Measurements from ENCODE around the gene RSAD2. TPM values are rescaled to one million over a fixed set of nuclear protein-coding genes. Genes with fewer than 3 reads are reported as not detected.

Gene RSAD2
- total and polyA plus RNA-seq, 9 of the 15 experiments (the other 6 are each of a cell fraction or from before 2014, with no cell fraction given), result 0.15 to 1.4 (median 0.28) TPM

GRCh38 chr2:6880200-6880733 lies 2.7 kb downstream of the RSAD2 start (continued):
- TF ChIP-seq KDM5B (IDR thresholded peaks at IDR 0.05; ENCODE audit: insufficient replicate concordance, low read depth, low read length) (no peak), FOXA3 (CRISPR knock-in tag; conservative IDR thresholded peaks at IDR 0.05 in 1 of 2, IDR thresholded peaks at IDR 0.05 in 1 of 2) (no peak), ATF1 (CRISPR knock-in tag; IDR thresholded peaks at IDR 0.05) (no peak), ATF1 (tag; IDR thresholded peaks at IDR 0.05) (peak; percentile 33; the same call in 1 of the 2 replicates), BRD9 (IDR thresholded peaks at IDR 0.05; ENCODE audit: low read depth, partially characterized antibody) (peak; percentile 68), ZNF282 (CRISPR knock-in tag; IDR thresholded peaks at IDR 0.05) (no peak), GABPB2 (CRISPR knock-in tag; conservative IDR thresholded peaks at IDR 0.05) (no peak), ZNF830 (CRISPR knock-in tag; IDR thresholded peaks at IDR 0.05) (0 out of 2 replicates have a peak, but pooled peaks have one; percentile 35), CBFA2T3 (IDR thresholded peaks at IDR 0.05) (peak; percentile 97), NR2C1 (IDR thresholded peaks at IDR 0.05) (no peak), NR2C1 (tag; IDR thresholded peaks at IDR 0.05) (no peak), ZC3H8 (IDR thresholded peaks at IDR 0.05) (no peak), BRD4 (IDR thresholded peaks at IDR 0.05) (no peak), TAF7 (tag; IDR thresholded peaks at IDR 0.05) (no peak), MCM5 (IDR thresholded peaks at IDR 0.05; ENCODE audit: low read depth) (no peak), NFATC3 (IDR thresholded peaks at IDR 0.05) (no peak; the same call in 1 of the 2 replicates), DEAF1 (CRISPR knock-in tag; IDR thresholded peaks at IDR 0.05) (no peak), CREB5 (CRISPR knock-in tag; IDR thresholded peaks at IDR 0.05) (no peak), HCFC1 (IDR thresholded peaks at IDR 0.05; ENCODE audit: low read depth, low read length) (no peak), CBX3 (IDR thresholded peaks at IDR 0.05; ENCODE audit: borderline replicate concordance in 1 of 2, low read length in 2 of 2) (peak in 1 of 2 experiments; percentile 73; a peak in 2 of 3 replicates), KLF16 (IDR thresholded peaks at IDR 0.05) (peak; percentile 86), RBM14 (IDR thresholded peaks at IDR 0.05; ENCODE audit: borderline replicate concordance, insufficient read depth, low read depth, low read length) (no peak), XRCC4 (IDR thresholded peaks at IDR 0.05; ENCODE audit: extremely low read depth, insufficient read depth, insufficient read length) (no peak), ZNF263 (CRISPR knock-in tag; IDR thresholded peaks at IDR 0.05; ENCODE audit: borderline replicate concordance) (no peak), DACH1 (IDR thresholded peaks at IDR 0.05; ENCODE audit: partially characterized antibody) (peak; percentile 72), ZEB2 (IDR thresholded peaks at IDR 0.05) (peak; percentile 63), NELFE (IDR thresholded peaks at IDR 0.05; ENCODE audit: insufficient read depth, insufficient read length) (no peak), PCBP2 (IDR thresholded peaks at IDR 0.05; ENCODE audit: low read depth, low read length, poor library complexity, severe bottlenecking) (no peak)
- TF ChIP-seq, protein P1, sequence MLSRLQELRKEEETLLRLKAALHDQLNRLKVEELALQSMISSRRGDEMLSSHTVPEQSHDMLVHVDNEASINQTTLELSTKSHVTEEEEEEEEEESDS (CRISPR knock-in tag; IDR thresholded peaks at IDR 0.05), result no peak
- TF ChIP-seq, protein P2, sequence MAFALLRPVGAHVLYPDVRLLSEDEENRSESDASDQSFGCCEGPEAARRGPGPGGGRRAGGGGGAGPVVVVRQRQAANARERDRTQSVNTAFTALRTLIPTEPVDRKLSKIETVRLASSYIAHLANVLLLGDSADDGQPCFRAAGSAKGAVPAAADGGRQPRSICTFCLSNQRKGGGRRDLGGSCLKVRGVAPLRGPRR (CRISPR knock-in tag; IDR thresholded peaks at IDR 0.05), result no peak
